GM18505 (cell line): ENCODE results near the gene XK.
A peak's percentile ranks its signal among the peaks of the same experiment; 100 is the strongest.
"Not testable (repeated sequence)": the region's sequence is repeated elsewhere in the genome, so short reads cannot be mapped to it uniquely, and the experiment has no call there.

ENCODE experiments used
- ATAC-seq: cut with Tn5 transposase; IDR thresholded peaks from one replicate; pipeline ENCODE4 v1.9.1; 2021; ENCODE audit not compliant: unreplicated experiment
- POLR2A ChIP-seq: IDR thresholded peaks from 4 replicates; pipeline ENCODE4 v1.6.1; 2011; ENCODE audit warnings: borderline replicate concordance; ENCODE audit not compliant: insufficient read depth, insufficient read length; ENCODE audit errors: extremely low read depth

XK gene

GRCh38 chrX:37746951-37747350 is 61.4 kb downstream of the XK start:
- TF ChIP-seq POLR2A, result no peak

DNA sequence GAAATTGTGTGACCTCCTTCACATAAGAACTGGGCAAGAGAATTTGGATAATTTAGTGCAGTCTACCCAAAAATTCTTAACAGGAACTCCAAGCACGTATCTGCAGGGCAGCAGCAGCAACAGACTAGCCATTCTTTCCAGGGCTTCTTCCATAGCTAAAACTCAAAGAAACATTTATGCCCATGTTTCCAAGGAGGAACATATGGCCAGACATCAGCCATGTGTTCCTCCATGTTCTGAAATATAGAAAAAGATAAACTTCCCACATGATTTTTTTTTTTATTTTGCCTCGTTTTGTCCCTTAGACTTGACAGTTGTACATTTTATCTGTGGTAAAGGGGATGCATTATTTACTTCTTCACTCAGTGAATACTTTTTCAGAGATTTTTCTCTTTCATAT is 66.7 kb downstream of the XK start:
- ATAC-seq, result no peak
- TF ChIP-seq POLR2A, result no peak

More at GRCh38 chrX:37746951-37747350, 61.4 kb downstream of the XK start:
- no peak for ATAC-seq

DNA sequence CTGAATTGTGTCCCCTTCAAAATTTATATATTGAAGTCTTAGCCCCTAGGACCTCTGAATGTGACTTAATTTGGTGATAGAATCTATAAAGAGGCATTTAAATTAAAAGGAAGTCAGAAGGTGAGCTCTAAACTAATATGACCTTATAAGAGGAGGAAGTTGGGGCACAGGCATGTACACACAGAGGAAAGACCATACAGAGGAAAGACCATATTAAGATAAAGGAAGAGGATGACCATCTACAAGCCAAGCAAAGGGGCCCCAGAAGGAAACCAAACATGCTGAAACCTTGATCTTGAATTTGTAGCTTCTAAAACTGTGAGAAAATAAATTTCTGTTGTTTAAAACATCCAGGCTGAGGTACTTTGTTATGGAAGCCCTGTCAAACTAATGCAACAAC is 67.3 kb downstream of the XK start:
- no peak for ATAC-seq
- no peak for TF ChIP-seq POLR2A

DNA sequence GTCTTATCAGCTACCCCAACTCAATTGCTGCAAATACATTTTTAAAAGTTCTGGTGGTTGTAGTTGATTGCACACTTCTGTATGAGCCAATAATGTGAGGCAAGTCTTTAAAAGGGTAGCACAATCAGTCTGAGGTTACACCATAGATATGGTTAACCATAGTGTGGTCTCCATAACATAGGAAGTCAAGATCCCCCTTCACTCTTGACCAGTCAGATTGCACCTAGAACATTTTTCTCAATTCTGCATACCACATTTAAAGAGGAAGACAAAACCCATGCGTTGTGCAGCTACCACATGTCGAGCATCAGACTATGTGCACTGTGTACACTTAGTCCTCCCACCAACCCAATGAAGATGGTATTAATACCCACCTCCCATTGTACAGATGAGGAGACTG is 67.8 kb downstream of the XK start:
- TF ChIP-seq POLR2A, result no peak

DNA sequence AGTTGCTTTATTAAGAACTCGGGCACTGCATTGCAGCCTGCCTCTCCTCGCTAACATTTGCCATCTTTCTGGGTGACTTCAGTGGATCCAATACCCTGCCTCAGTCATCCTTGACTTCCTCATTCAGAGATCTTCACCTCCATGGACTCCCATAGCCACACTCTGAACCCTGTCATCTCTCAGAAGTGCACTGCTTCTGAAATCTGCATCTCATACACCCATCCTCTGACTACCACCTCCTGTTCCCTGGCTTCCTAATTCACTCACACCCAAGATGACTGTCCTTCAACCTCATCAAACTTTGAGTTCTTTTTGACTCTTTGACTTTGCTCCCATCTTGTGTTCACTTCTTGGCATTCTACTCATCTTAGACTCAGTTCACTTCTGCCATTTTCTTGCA is 68.9 kb downstream of the XK start:
- no peak for ATAC-seq
- no peak for TF ChIP-seq POLR2A

More for the DNA sequence above, 67.8 kb downstream of the XK start:
- no peak for ATAC-seq

DNA sequence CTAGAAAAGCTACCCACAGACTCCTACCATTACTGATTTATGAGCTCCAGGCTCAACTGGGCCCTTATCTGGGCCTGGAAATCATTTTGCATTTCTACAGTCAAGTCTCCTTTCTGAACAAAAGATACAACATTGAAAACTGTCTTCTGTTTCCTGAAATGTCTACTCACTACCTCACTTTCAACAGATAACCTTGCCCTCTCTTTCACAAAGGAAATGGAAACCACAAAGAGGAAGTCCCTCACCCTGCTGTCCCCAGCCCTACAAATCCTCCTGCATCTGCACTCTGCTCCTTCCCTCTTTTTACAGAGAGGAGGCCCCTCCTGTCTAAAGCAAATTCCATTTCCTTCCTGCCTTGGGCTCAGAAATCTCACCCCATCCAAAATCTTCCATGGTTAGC is 69.4 kb downstream of the XK start:
- TF ChIP-seq POLR2A, result no peak
- ATAC-seq, result peak; percentile 87

DNA sequence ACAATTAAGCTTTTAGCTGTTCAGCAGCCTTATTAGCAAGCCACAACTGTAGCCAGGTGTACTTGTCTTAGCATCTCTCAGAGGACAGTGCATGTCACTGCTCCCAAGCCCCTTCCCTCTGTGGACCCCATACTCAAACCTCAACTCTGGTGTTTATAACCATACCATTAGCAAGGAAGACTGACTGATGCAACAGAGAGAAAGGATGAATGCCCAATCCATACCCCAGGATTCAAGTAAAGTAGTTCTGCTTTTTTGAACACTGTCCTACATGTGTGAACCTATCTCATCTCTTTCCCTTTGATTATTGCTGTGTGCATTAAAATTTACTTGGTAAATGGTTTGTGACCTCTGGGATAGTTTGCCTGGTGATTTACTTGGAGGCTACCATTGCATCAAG is 71.5 kb downstream of the XK start:
- no peak for TF ChIP-seq POLR2A
- no peak for ATAC-seq

GRCh38 chrX:37759351-37759750 is 73.8 kb downstream of the XK start:
- no peak for TF ChIP-seq POLR2A
- ATAC-seq, result no peak

DNA sequence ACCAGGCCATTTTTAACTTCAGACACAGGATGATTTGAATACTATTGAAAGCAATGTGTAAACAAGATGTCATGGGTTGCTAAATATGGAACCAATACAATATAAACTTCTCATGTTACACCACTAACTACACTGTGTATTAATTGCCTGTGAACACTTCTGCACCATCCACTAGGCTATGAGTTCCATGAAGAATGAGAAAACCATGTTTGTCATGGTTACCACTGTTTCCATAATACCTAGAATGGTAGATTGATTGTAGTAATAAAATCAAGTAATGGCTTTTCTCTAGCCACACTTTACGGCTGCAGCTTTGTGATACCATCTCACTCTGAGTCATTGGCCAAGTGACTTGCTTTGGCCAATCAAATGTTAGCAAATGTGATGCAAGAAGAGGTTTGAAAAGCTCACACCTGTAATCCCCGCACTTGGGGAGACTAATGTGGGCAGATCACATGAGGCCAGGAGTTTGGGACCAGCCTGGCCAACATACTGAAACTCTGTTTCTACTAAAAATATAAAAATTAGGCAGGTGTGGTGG is 74.4 kb downstream of the XK start:
- no peak for ATAC-seq
- no peak for TF ChIP-seq POLR2A

DNA sequence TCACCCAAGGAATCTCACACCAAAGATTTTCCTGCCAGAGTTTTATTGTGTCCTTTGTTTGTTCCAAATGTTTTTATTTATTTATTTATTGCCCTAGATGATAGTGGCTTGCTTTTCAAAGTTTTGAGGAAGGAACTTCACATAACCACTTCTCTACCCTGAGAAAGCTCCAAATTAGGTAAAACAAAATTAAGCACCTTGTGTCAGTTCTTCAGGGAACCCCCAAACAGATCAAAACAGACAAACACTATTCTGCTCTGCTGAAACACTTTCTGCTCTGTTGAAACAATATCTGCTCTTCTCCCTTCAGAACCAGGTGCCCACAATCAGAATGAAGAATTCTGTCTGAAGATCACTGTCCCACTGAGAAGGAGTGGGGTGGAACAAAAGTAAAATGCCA is 77.8 kb downstream of the XK start:
- ATAC-seq, result no peak
- no peak for TF ChIP-seq POLR2A

DNA sequence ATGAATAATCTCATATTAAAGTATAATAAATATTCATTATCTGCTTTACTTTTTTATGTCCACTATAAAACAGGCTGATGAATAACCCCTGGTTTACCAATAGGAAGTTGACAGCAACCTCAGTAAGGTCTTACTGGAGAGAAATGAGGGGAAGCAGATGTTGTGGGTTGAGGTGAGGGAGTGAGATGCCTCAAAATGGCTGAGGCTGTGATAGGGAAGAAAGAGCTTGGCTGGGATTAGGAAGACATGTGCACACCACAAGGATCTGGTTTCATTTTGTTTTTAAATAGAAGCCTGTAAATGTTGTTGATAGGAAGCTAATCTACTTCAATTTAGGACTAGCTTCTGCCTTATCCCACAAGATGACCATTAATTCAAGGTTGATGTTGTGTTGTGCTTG is 79.9 kb downstream of the XK start:
- no peak for TF ChIP-seq POLR2A
- no peak for ATAC-seq

DNA sequence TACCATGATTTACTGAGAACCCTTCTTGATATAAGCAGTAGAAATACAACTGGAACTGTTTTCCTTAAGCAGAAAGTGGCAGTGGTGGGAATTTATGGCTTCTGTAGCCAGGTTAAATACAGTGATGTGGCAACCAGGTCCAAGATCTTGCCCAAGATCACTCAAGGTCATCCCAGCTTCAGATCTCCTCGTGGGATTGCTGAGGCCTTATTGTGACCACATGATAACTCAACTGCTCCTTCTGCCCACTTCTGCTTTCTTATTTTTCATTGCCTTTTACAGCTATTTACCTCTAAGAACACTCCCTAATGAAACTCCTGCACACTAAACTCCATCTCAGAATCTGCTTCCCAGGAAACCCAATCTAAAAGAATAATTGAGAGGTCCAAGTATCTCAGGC is 81.8 kb downstream of the XK start:
- ATAC-seq, result no peak
- no peak for TF ChIP-seq POLR2A

GRCh38 chrX:37768866-37769265 is 83.3 kb downstream of the XK start:
- ATAC-seq, result not testable (repeated sequence)

DNA sequence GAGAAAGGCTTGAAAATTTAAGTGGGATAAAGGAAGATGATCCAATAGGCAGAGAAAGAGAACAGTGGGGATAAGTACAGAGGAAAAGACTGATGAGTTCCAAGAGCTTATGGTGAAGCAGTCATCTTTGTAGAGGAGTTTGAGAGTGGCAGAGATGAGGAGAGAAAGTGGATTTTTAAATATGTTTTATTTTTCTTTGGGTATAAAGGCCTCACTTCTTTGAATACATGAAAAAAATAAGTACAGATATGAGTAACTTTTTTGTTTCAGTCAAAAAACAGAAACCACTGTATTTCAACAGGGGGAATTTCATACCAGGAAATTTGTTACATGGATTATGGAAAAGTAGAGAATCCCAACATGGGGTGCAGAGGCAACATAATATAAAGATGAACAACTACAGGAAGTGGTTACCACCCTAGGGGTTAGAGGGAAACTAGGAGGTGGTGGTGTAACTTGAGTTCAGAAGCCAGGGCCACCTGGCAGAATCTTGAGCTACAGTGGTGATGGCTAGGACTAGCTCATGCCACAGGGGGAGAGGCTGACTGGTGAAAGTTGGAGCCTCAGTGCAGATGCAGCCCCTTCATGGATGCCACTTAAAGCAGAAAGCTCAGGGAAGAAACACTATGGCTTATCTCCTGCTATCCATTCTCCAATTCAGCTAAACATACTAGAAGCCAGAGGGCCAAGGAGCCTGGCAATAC is 90.8 kb downstream of the XK start:
- peak; percentile 58 for ATAC-seq
- TF ChIP-seq POLR2A, result no peak

GRCh38 chrX:37776987-37777325 is 91.4 kb downstream of the XK start:
- peak; percentile 28 for ATAC-seq
- no peak for TF ChIP-seq POLR2A

DNA sequence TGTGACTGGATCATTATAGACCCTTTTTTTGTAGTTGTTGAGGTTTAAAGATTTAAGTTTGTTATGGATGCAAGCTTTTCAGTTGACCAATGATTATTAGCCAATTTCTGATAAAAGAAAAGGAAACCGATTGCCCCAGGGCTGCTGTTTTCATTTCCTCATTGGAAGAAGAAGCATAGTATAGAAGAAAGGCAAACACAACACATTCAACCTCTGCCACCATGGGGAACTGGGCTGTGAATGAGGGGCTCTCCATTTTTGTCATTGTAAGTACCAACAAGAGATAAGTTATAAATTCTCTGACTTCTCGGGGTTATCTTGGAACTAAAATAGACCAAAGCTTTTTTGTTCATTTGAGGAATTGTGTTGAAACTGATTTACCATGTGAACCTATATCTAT is 94.3 kb downstream of the XK start, which contains the start of gene CYBB:
Gene CYBB (plus strand): TSS at position 203 of the 400 bp plus-strand sequence. CDS start 19 bp downstream, at position 222.
- ATAC-seq, result no peak
- peak; percentile 57 for TF ChIP-seq POLR2A

GRCh38 chrX:37781081-37781480 is 95.5 kb downstream of the XK start:
- TF ChIP-seq POLR2A, result no peak
- ATAC-seq, result no peak
